HepG2 (cell line): ENCODE measurements around the gene APRT. TPM values are rescaled to one million over a fixed set of nuclear protein-coding genes. Genes with fewer than 3 reads are reported as not detected.

ENCODE experiments used
- ARID2 ChIP-seq: sonication (generic); formaldehyde crosslinking; IDR thresholded peaks from 2 replicates; pipeline ENCODE4 v1.8.1; 2022; ENCODE audit warnings: mild to moderate bottlenecking, missing genetic modification reagents, borderline replicate concordance
- ELF3 ChIP-seq: IDR thresholded peaks from 2 replicates; pipeline ENCODE4 v1.6.1; 2016; ENCODE audit warnings: missing genetic modification reagents, missing compliant biosample characterization
- ETV6 ChIP-seq: sonication (generic); formaldehyde crosslinking; conservative IDR thresholded peaks from 2 replicates; pipeline ENCODE4 v1.4.0; 2020; ENCODE audit warnings: missing genetic modification reagents
- IRF2 ChIP-seq: IDR thresholded peaks from 2 replicates; pipeline ENCODE4 v1.6.1; 2018; ENCODE audit warnings: missing genetic modification reagents, missing compliant biosample characterization
- TBX2 ChIP-seq: sonication (generic); formaldehyde crosslinking; IDR thresholded peaks from 2 replicates; pipeline ENCODE4 v1.5.0; 2020; ENCODE audit warnings: missing genetic modification reagents, mild to moderate bottlenecking, borderline replicate concordance
- TRIM22 ChIP-seq: fragments of 450-650 bp; IDR thresholded peaks from 2 replicates; pipeline ENCODE4 v1.6.1; 2017
- WIZ ChIP-seq: sonication (generic); formaldehyde crosslinking; IDR thresholded peaks from 2 replicates; pipeline ENCODE4 v1.5.1; 2020; ENCODE audit warnings: mild to moderate bottlenecking, missing genetic modification reagents
- ZBTB10 ChIP-seq: sonication (generic); formaldehyde crosslinking; IDR thresholded peaks from 2 replicates; pipeline ENCODE4 v1.4.0; 2020; ENCODE audit warnings: missing genetic modification reagents, borderline replicate concordance
- ZBTB40 ChIP-seq, 2 experiments: fragments of 450-650 bp in 1 of 2; sonication (generic) in 1 of 2; formaldehyde crosslinking in 1 of 2; IDR thresholded peaks; 2 replicates each; pipeline versions ENCODE4 v1.6.1 to v1.8.0; 2016 to 2022; ENCODE audit warnings: antibody characterized with exemption in 1 of 2, mild to moderate bottlenecking in 1 of 2, missing genetic modification reagents in 1 of 2
- ZNF160 ChIP-seq: sonication (generic); formaldehyde crosslinking; IDR thresholded peaks from 2 replicates; pipeline ENCODE4 v1.8.0; 2022; ENCODE audit warnings: mild to moderate bottlenecking, inconsistent platforms, missing genetic modification reagents
- ZNF547 ChIP-seq: sonication (generic); formaldehyde crosslinking; IDR thresholded peaks from 2 replicates; pipeline ENCODE4 v1.5.1; 2020; ENCODE audit warnings: mild to moderate bottlenecking, missing genetic modification reagents
- ZNF557 ChIP-seq: sonication (generic); formaldehyde crosslinking; IDR thresholded peaks from 2 replicates; pipeline ENCODE4 v1.4.0; 2020; ENCODE audit warnings: missing genetic modification reagents
- ZNF672 ChIP-seq: sonication (generic); formaldehyde crosslinking; IDR thresholded peaks from 2 replicates; pipeline ENCODE4 v1.8.1; 2022; ENCODE audit warnings: missing genetic modification reagents
- ZNF775 ChIP-seq: sonication (generic); formaldehyde crosslinking; IDR thresholded peaks from 2 replicates; pipeline ENCODE4 v1.4.0; 2020; ENCODE audit warnings: missing genetic modification reagents, mild to moderate bottlenecking, moderate library complexity, borderline replicate concordance
- polyA plus RNA-seq, 8 experiments: library from polyadenylated mRNA; depleted of rRNA in 3 of 8; stranded (reverse) in 7 of 8; unstranded in 1 of 8; fragments of >200 nt; fragmentation: Illumina TruSeq in 4 of 8; extraction: Trizol in 4 of 8; gene quantifications; 2 replicates each; pipeline versions ENCODE4 v1.2.1 to v1.2.3, GENCODE V29; 2011 to 2016; ENCODE audit warnings: low read depth in 4 of 8, missing spikeins in 1 of 8, mixed read lengths in 1 of 8; ENCODE audit not compliant: insufficient read depth in 1 of 8
- total RNA-seq, 5 experiments: library from RNA; depleted of rRNA; stranded (reverse); fragments of >200 nt; fragmentation: Illumina TruSeq; extraction: Trizol; gene quantifications; 2 replicates each; pipeline ENCODE4 v1.2.3, GENCODE V29; 2016; ENCODE audit warnings: low read depth in 1 of 5

Gene APRT
- total and polyA plus RNA-seq, 2 of the 13 experiments (the other 11 are each of a cell fraction or from before 2014, with no cell fraction given) = 155 to 242 TPM

- TF ChIP-seq ZBTB40 (IDR thresholded peaks at IDR 0.05) = no peak
- TF ChIP-seq ZBTB40 (CRISPR knock-in tag; IDR thresholded peaks at IDR 0.05) = peak; percentile 60; the same call in 1 of the 2 replicates
- TF ChIP-seq ZNF160 (CRISPR knock-in tag) = peak; percentile 83; the same call in 1 of the 2 replicates
- TF ChIP-seq ARID2 (CRISPR knock-in tag) = peak; percentile 69; the same call in 1 of the 2 replicates
- TF ChIP-seq ZNF672 = no peak
- no peak; the same call in 1 of the 2 replicates for TF ChIP-seq ETV6 (CRISPR knock-in tag)
- peak; percentile 74; the same call in 1 of the 2 replicates for TF ChIP-seq ZNF557 (CRISPR knock-in tag)
- TF ChIP-seq WIZ (CRISPR knock-in tag) = peak; percentile 90
- peak; percentile 23 for TF ChIP-seq IRF2 (CRISPR knock-in tag)
- no peak for TF ChIP-seq TRIM22
- 0 out of 2 replicates have a peak, but pooled peaks have one; percentile 40 for TF ChIP-seq ELF3 (CRISPR knock-in tag)
- TF ChIP-seq ZNF775 = 0 out of 2 replicates have a peak, but pooled peaks have one; percentile 1
- TF ChIP-seq TBX2 (CRISPR knock-in tag) = peak; percentile 44
- peak; percentile 96 for TF ChIP-seq ZNF547 (CRISPR knock-in tag)
- 0 out of 2 replicates have a peak, but pooled peaks have one; percentile 12 for TF ChIP-seq ZBTB10 (CRISPR knock-in tag)
These were observed at the start of gene APRT (continued) for GRCh38 chr16:88811769-88812512.
